ENCODE measurements around the gene LTBP1.

Gene LTBP1

DNA sequence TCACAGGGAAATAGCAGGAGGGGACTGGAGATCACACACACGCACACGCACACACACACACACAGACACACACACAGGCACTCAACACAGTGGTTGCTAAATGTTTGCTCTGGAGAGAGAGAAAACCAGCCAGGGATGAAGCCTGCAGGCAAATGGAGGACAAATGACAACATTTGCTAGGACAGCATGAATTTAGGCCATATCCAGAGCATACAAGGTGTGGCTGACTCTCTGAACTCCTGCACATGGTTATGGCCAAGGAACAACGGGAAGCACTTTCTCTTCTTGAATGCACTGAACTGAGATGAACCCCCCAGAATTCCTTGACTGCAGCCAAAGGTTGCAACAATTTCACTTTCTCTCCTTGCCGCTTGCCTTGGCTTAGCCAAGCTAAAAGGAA lies 299.7 kb downstream of the LTBP1 start:
- DNase-seq (ENCODE audit: low spot score) = no peak
- in situ Hi-C loops (cut with MboI; ENCODE audit: low sequenced_read_pairs, unreplicated experiment) = no loop called here
- TF ChIP-seq, protein P1, sequence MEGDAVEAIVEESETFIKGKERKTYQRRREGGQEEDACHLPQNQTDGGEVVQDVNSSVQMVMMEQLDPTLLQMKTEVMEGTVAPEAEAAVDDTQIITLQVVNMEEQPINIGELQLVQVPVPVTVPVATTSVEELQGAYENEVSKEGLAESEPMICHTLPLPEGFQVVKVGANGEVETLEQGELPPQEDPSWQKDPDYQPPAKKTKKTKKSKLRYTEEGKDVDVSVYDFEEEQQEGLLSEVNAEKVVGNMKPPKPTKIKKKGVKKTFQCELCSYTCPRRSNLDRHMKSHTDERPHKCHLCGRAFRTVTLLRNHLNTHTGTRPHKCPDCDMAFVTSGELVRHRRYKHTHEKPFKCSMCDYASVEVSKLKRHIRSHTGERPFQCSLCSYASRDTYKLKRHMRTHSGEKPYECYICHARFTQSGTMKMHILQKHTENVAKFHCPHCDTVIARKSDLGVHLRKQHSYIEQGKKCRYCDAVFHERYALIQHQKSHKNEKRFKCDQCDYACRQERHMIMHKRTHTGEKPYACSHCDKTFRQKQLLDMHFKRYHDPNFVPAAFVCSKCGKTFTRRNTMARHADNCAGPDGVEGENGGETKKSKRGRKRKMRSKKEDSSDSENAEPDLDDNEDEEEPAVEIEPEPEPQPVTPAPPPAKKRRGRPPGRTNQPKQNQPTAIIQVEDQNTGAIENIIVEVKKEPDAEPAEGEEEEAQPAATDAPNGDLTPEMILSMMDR (IDR thresholded peaks at IDR 0.05; ENCODE audit: borderline replicate concordance, control extremely low read depth, extremely low read depth, insufficient read depth, missing control alignments) = no peak

DNA sequence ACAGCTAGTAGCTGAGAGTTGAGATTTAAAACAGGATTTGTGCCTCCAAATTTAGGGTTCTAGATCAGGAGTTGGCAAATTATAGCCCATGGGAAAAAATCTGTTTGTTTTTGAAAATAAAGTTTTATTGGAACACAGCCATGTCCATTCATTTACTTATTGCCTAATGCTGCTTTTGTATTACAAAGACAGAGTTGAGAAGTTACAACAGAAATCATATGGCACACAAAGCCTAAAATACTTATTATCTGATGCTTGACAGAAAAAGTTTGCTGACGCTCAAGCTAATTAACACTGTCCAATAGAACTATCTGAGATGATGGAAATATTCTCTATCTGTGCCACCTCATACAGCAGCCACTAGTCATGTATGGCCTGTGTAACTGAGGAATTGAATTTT lies 300.6 kb downstream of the LTBP1 start:
- TF ChIP-seq, protein P1 (IDR thresholded peaks at IDR 0.05; ENCODE audit: borderline replicate concordance, control extremely low read depth, extremely low read depth, insufficient read depth, missing control alignments) = no peak
- in situ Hi-C loops (cut with MboI; ENCODE audit: low sequenced_read_pairs, unreplicated experiment) = no loop called here
- DNase-seq (ENCODE audit: low spot score) = no peak

DNA sequence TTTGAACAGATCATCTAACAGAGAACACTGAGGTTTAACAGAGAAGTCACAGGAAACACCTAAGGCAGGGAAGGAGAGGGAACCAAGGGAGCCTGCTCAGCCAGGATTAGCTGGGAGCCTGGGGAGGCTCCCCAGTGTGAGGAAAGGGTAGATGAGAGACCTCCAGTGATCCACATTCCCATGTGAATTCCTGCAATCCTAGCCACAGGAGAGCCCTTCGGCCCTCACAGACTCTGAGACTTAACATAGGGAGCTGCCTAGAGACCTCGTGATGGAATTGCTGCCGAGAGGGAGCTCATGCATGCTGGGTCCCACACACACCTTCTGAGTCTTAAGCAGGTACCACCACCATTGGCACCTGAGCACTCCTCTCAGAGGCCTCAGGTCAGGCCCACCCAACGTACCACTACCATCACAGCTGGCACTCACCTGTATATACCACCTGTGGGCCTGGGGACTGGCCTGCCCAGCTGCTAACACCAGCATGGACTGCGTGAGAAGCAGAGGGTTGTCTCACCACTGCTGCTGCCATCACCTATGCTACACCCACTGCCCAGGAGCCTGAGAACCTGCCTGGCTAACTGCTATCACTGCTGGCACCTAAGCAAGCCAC lies 303.8 kb downstream of the LTBP1 start:
- DNase-seq (ENCODE audit: low spot score) = no peak
- in situ Hi-C loops (cut with MboI; ENCODE audit: low sequenced_read_pairs, unreplicated experiment) = no loop called here
- TF ChIP-seq, protein P1 (IDR thresholded peaks at IDR 0.05; ENCODE audit: borderline replicate concordance, control extremely low read depth, extremely low read depth, insufficient read depth, missing control alignments) = no peak

DNA sequence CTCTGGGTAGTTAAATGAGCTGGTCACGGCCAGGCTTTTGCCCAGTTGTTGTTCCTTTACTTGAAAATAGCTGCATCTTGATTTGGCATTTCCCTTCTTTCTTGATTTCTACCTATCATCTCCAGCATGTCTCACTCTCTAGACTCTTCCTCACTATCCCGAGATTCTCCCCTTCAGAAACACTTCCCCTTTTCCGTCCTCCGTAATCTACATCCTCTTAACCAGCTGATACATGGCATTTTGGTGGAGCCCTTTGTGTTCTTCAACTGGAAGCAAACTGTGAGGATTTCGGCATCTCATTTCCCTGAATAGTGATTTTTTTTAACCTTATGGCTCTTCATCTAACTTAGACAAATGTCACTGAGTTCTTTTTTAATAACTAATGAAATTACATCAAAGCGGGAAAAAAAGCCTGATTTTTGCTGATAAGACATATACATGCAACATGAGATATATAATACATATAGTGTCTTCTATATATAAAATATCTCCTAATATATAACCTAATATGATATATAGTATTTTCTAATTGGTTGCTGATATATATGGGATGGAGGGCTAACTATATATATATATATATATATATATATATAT lies 309.5 kb downstream of the LTBP1 start:
- in situ Hi-C loops (cut with MboI; ENCODE audit: low sequenced_read_pairs, unreplicated experiment) = no loop called here
- no peak for DNase-seq (ENCODE audit: low spot score)
- TF ChIP-seq, protein P1 (IDR thresholded peaks at IDR 0.05; ENCODE audit: borderline replicate concordance, control extremely low read depth, extremely low read depth, insufficient read depth, missing control alignments) = no peak

DNA sequence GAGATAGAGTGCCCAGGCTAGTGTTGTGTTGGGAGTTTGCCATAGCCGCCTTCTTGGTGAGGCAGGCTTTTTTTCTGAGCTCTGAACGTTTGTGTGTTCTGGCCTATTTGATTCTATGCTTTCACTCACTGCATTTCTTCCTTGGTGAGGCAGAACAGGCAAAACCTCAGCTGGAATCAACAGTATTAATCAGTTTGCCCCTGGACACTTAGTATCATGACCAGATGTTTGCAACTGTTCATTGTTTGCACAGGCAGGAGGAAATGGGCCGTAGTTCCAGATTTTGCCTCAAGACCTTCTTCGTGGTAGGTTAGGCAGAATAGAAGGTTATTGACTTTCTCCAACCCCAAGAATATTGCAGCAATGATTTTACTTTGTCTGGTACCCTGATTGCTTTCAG lies 311.6 kb downstream of the LTBP1 start:
- in situ Hi-C loops (cut with MboI; ENCODE audit: low sequenced_read_pairs, unreplicated experiment) = no loop called here
- DNase-seq (ENCODE audit: low spot score) = no peak
- TF ChIP-seq, protein P1 (IDR thresholded peaks at IDR 0.05; ENCODE audit: borderline replicate concordance, control extremely low read depth, extremely low read depth, insufficient read depth, missing control alignments) = no peak

DNA sequence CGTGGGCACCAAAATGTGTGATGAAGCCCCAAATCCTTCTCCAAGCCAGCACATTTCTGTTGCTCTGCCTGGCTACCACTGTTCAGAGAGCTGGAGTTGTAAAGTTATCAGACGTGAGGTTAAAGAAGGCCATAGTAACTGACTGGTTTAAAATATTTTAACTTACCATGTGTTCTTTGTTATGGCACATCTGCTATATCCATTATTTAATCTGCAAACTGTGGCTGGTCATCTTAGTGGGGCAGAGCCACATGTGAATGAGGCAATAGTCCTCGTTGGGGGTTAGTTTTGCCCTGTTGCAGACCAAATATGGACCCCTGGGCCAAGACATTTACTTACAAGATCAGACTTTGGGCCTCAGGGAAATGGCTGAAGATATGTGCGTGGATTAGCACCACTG lies 315.3 kb downstream of the LTBP1 start:
- DNase-seq (ENCODE audit: low spot score) = no peak
- TF ChIP-seq, protein P1 (IDR thresholded peaks at IDR 0.05; ENCODE audit: borderline replicate concordance, control extremely low read depth, extremely low read depth, insufficient read depth, missing control alignments) = no peak

More for the DNA sequence above, 315.3 kb downstream of the LTBP1 start:
- in situ Hi-C loops (cut with MboI; ENCODE audit: low sequenced_read_pairs, unreplicated experiment) = no loop called here

All from GM13976 (cell line).